GM19395 (cell line): ENCODE data around the gene PTGIR.

Experiments
- ATAC-seq: cut with Tn5 transposase; IDR thresholded peaks from one replicate; pipeline ENCODE4 v1.9.1; 2021; ENCODE audit warnings: mild to moderate bottlenecking, moderate library complexity; ENCODE audit not compliant: unreplicated experiment

PTGIR gene

DNA sequence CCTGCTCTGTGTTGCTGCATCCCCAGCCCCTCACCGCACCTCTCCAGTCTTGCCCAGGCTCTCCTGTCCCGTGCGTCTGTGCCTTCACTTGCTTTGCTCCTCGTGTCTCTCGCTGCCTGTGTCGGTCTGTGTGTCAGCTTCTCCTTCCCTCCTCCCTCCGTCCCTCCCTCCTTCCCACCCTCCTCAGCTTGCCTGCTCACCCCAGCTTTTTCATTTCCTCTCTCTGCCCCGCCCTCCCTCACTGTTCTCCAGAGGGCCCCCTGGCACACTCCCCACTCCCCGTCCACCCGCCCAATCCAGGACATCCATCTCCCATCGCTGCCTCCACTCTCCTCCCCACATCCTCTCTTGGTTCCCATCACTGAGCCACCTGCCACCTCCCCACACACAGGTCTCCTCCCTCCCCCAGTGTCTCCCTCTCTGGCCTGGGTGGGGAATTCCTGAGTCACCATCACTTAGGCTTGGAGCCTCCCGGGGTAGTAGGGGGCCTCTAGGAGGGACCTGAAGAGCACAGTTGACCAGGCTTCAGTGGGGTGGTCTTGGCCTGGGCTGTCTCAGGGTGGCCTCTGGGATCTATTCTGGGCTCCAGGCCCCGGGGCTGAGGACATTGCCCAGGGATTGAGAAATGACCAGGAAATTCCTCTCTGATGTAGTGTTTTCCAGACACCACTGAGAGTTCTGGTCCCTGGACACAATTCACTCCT is at the start of gene PTGIR:
PTGIR (minus strand) TSS at position 132 of the 704 bp plus-strand sequence. CDS start 864 bp downstream, outside the sequence.
- ATAC-seq = no peak

DNA sequence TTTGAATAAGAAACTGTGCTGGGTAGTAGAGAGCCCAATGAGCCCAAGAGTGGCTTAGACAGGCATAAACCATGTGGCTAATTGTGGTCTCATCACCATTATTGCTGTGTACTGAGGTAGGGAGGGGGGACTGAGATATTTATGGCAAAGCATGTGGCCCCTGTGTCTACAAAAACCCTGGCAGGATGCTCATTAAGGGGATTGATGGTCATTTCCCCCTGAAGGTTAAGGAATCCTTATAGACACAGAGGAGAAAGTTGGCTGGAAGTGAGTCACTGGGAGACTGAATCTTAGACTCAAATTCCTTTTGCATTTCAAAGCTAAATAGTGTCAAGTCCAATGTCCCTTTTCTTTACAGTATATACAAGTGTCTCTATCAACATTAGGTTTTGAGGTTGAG is 45.9 kb upstream of the PTGIR start:
- ATAC-seq = no peak

DNA sequence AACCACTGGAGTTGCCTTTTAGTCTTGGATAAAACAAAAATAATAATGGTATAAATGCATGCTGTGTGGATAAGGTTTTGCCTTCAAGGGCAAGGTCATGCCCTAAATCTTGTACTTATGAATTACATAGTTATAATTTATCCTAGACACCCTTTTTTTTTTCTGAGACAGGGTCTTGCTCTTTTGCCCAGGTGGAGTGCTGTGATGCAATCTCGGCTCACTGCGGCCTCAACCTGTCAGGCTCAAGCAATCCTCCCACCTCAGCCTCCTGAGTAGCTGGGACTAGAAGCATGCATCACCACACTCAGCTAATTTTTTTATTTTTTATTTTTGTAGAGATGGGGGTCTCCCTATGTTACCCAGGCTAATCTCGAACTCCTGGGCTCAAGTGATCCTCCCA is 43.8 kb upstream of the PTGIR start:
- ATAC-seq = no peak

DNA sequence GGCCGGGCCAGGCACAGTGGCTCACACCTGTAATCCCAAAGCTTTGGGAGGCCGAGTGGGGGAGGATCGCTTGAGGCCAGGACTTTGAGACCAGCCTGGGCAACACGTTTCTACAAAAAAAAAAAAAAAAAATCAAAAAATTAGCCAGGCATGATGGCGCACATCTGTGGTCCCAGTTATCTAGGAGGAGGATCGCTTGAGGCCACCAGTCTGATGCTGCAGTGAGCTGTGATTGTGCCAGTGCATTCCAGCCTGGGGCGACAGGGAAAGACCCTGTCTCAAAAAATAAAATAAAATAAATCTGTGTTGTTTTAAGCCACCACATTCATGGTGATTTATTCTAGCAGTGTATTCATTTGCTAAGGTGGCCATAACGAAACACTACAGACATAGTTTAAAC is 40.2 kb upstream of the PTGIR start:
- ATAC-seq = no peak

GRCh38 chr19:46661735-46662592 is 37.1 kb upstream of the PTGIR start:
- ATAC-seq = peak; percentile 33

DNA sequence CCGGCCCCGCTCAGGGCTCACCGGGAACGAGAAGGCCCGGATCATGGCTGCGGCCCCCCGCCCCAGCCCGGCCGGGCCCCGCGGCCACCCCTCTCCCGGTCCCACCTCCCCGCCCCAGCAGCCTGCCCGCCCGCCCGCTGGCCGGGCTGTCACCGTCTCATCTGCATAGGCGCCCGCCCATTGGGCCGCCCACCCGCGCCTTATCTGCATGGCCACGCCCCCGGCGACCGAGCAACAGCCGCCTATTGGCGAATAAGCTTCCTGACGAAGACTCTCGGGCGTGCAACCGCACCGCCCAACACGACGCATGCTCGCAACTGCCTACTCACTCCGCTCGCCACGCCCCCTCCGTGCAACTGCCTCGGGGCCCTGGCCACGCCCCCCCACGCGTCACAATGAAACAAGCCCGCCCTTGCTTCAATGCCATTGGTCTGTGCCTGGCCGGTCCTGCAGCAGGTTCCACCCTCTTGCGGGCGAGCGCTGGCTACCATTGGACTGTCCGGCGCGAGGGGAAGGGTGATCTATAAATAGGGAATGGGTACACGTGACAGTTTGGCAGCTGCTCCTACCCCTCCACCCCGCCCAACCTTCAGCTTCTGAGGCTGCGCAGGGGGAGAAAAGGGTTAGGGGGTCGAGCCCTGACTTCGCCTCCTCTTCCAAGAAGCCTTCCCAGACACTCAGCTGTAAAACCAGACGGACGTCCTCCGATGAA is 36.3 kb upstream of the PTGIR start, which contains the start of gene DACT3:
DACT3 (minus strand) TSS at position 163 of the 712 bp plus-strand sequence; CDS start at position 45, 118 bp downstream.
- ATAC-seq = peak; percentile 87

- ATAC-seq = no peak
These were observed 35.7 kb upstream of the PTGIR start for GRCh38 chr19:46660551-46661019.

- ATAC-seq = no peak
These were observed 35.2 kb upstream of the PTGIR start for GRCh38 chr19:46660008-46660517.

DNA sequence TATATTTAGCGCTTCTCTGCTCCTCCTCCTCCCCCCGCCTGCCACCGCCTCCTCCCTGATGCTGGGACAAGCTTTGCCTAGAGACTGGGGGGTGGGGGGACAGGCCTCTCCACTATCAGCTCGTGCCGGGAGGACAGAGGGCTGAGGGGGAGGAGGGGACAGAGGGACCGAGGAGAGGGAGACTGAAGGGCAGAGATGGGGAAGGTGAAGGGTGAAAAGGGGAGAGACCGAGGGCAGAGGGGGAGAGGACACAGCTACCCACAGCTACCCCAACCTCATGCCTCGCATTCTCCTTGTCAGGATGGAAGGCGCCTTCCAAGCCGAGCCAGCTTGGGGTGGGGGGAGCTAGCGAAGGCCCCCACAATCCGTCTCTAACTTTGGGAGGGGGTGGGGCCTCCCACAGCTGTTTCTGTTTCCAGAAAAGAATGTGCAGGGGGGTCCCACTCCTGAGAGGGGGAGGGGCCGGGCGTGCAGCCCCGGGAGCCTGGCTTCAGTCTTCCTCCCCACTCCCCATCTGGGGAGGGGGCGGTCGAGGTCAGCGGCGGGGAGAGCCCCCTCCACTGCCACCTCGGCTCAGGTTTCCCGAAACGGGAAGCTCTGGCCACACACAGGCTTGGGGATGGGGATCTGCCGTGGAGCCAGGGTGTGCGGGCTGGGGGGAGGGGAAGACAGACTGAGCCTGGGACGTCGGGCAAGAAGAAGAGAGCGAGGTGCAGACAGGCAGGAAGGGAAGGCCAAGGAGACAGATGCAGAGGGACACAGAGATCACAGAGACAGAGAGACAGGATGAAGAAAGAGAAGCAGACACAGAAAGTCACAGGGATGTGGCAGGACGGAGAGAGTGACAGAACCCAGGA is 34.5 kb upstream of the PTGIR start:
- no peak for ATAC-seq

DNA sequence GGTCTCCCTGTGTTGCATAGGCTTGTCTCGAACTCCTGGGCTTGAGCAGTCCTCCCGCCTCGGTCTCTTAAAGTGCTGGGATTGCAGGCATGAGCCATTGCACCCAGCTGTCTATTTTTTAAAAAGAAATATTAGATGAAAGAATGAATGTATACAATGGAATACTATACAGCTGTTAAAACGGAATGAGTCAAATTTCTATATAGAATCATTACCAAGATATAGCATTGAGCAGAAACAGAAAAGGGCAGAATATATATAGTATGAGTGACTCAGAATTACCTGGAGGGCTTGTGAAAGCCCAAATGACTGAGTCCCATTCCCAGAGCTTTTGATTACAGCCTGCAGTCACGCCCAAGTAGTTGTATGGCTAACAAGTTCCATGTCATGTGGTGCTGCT is 31.7 kb upstream of the PTGIR start:
- ATAC-seq = no peak

GRCh38 chr19:46654621-46655152 is 29.8 kb upstream of the PTGIR start:
- ATAC-seq = no peak

GRCh38 chr19:46650445-46650844 is 25.6 kb upstream of the PTGIR start:
- ATAC-seq = no peak

DNA sequence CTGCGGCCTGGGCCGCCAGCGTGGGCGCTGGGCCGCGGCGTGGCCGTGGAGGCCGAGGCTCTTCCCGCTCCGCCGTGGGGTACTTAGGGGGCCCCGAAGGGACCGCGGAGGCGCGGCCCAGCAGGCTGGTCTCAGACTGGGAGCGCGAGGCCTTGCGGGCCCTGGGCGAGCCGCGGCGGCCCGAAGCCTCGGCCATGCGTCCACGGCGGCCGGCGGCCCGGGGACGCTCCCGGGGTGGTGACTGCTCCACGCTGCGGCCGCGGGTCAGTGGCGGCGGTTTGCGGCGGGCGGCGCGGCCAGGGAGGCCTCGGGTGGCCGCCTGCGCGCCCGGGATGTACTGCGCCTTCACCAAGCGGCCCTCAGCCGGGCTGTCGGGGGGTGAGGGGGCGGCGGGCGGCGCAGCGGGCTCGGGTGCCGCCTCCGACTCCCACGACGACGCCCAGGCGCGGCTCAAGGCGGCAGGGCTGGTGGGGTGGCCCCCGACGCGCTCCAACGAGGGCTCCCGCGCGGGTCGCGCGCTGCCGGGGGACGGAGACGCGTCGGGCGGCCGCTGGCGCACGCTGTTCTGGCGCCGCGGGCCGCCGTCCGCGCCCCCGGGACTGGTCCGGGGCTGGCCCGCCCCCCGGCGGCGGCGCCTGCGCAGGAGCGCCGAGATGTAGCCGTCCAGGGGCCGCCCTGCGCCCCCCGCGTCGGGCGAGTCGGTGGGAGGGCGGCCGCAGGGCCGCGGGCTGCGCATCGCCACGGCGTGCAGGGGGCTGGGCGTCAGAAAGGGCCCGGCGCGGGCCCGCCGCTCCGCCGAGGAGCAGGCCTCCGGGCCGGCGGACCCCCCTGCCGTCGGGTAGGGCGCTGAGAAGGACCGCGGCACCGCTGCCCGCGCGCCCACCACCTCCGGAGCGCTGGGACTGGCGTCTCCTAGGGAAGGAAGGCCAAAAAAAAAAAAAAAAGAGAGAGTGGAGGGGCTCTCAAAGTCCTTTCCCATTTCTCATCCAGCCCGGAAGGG is 24.4 kb upstream of the PTGIR start:
- no peak for ATAC-seq

DNA sequence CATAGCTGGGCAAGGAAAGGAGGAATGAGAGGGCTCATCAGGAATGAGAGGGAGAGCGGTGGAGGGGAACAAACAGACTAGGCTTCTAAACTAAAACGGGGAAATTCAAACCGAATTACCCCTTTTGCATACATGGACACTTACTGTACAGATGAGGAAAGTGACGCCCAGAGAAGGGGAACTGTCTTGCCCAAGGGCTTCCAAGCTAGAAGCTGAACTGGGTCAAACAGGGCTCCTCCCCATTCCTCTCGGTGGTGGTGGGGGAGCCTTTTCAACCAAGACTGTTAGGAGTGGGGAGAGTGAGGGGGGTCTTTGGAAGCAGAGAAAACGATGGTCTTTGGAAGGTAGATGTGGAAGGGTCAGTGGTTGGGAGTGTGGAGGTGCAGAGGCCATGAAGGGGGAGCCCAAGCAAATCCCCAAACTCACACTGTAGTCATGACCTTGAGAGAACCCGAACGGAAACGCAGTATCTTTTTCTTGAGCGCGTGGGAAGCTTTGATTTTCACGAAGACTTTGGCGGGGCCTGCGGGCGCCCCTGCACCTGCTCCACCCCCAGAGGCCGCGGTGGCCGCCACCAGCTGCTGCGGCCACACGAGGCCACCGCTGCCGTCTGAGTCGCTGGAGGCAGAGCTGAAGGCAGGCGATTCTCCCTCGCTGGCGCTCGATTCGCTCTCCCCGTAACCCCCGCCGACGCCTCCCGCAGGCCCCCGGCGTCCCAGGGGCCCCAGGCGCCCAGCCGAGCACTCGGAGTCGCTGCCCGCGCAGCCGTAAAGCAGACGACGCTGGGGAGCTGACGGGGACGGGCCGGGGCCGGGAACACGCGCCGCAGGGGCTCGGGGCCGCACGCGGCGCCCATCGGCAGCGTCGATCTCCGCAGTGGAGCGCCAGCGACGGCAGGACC is 23.4 kb upstream of the PTGIR start:
- no peak for ATAC-seq

DNA sequence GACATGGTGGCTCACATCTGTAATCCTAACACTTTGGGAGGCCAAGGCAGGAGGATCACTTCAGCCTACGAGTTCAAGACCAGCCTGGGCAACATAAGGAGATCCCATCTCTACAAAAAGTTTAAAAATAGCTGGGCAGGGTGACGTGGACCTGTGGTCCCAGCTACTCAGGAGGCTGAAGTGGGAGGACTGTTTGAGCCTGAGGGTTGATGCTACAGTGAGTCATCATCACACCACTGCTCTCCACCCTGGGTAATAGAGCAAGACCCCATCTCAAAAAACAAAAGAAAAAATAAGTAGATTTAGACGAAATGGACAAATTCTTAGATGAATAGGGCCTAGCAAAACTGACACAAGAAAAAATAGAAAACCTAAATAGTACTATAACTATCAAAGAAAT is 21.5 kb upstream of the PTGIR start:
- ATAC-seq = no peak

GRCh38 chr19:46644720-46645119 is 19.8 kb upstream of the PTGIR start:
- ATAC-seq = no peak

DNA sequence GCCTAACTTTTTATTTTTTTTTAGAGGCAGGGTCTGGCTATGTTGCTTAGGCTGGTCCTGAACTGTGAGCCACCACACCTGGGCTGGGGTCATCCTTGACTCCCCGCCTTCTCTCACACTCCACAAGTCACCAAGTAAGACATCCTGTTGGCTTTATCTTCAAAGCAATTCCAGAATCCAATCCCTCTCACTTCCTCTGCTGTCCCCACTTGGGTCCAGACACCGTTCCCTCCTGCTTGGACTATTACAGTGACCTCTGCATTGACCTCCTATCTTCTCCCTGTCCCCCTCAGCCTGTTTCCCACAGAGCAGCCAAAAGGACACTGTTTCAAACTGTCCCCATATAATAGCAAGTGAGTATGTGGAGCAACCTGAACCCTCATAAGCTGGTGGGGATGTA is 15.8 kb upstream of the PTGIR start:
- no peak for ATAC-seq
